Stimulated activated CD8-positive, alpha-beta memory T cell treated with anti-CD3 and anti-CD28 coated beads, Interleukin-15, amount 100 ng/mL, for 4 hours (primary cell): ENCODE data around the gene AGPS.

Experiments
- DNase-seq, 2 donors: peaks; one replicate each; pipeline ENCODE4 v3.0.0-alpha.2; 2020; ENCODE audit warnings: low read depth in 2 of 2

AGPS gene

DNA sequence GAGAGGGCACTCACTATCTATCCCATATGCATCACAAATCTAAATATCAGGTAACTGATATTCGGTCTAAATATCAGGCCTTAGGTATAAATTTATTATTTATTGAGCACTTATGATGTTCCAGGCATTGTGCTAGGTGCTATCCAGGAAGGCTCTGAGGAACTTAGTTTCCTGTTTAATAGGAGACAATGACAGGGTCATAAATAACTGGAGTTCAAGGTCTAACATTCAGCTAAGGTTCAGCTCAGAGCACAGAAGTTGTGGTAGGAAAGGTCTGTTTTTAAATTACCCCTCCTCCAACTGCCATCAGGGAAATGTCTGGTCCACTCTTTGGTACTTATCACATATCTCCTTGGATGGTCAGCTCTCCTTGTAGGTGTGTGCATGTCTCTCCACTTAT lies 193.6 kb downstream of the AGPS start:
- DNase-seq: no peak

DNA sequence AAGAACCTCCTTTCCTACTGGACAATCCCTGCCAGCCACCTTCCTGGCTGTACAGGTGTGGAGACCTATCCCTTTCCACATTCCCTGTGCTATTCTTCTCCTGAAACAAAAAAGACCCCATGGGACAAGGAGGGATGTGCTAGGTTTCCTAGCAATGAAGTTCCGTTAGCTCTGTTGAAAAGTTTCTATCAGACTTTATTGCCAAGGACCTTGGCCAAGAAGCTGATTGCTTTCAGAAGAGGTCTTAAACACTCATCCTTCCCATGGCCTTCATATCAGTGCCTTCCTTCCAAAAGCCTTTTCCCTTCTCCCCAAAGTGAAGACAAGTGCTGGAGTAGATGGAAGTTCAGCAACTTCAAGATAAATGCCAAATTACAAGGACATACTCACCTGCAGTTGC lies 194.8 kb downstream of the AGPS start:
- no peak for DNase-seq

DNA sequence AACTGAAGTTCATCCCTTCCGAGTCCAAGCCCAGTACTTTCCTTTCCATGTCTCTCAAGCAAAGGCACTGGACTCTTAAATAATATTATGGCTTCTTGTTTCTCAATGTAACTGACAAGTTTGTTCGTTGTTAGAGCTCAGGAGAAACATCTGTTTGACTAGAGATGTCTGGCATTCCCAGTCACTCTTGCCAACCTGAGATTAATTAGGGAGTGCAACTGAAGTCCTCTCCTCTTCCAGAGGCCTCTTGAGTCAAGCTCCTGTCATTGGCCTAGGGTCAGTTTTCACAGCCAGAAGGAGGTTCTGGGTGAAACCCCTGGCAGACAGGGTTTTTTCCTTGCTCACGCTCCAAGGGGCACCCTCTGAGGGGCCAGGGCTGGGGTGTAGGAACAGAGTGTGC lies 196.1 kb downstream of the AGPS start:
- no peak for DNase-seq

- DNase-seq: no peak
Observed at GRCh38 chr2:177589186-177589585, 196.6 kb downstream of the AGPS start.

DNA sequence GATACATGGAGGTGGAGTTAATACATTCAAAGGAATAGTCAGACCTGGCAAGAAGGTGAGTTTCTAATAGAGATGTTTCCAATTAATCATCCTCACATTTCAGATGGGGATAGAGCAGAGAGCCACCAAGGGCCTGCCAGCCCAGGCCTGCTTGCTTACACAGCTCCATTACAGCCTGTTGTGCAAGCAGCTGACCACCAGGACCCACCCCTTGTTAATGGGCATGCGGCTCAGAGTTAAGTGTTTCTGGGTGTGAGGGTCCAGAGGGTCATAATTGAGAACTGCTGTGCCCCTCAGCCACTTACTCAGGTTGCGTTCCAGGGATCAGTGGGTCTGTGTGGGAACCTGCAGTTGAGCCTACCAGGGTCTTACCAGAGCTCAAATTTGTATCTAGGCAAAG lies 199.8 kb downstream of the AGPS start:
- no peak for DNase-seq

GRCh38 chr2:177592945-177593344 lies 200.4 kb downstream of the AGPS start:
- DNase-seq: no peak

DNA sequence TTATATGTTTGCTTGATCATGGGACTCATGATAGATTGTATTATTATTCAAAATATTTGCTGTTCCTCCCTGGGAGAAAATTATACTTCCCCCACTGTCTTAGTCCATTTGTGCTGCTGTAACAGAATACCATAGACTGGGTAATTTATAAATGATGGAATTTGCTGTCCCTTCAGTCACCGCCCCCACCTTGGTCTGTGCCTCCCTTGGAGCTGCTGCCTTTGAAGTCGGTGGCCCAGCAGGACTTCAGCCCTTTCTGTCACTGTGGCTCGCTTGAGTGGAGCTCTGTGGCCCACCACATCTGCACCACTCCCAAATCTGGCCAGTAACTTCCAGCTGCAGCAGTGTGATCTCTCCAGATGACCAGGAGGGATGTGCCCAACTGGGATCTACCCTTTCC lies 200.8 kb downstream of the AGPS start:
- DNase-seq: no peak
